GM18870 (cell line): Measurements from ENCODE around the gene DNAAF8.
A peak's percentile ranks its signal among the peaks of the same experiment; 100 is the strongest.

ENCODE experiments used
- ATAC-seq: cut with Tn5 transposase; IDR thresholded peaks from one replicate; pipeline ENCODE4 v1.9.1; 2021; ENCODE audit warnings: moderate library complexity; ENCODE audit not compliant: unreplicated experiment

Gene DNAAF8

GRCh38 chr16:4748682-4749411 lies 14.5 kb downstream of the DNAAF8 start:
- no peak for ATAC-seq

DNA sequence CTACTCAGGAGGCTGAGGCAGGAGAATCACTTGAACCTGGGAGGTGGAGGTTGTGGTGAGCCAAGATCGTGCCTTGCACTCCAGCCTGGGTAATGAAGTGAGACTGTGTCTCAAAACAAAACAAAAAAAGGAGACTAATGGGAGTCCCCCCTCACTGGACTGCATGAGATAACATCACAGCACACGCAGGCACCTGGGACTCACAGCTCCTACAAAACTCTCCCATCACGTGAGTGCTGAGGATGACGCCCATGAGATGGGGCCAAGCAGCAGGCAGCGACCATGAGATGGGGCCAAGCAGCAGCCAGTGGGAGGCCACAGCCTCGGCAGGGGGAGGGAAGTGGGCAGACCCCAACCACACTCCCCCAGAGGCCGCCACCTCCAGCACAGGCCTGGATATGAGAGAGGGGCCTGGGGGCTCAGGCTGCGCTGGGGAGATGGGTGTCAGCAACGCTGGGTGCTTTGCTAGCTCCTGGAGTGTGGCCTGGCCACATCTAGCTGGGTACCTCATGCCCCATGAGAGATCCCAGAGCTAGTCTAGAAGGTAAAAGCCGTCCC lies 15.4 kb downstream of the DNAAF8 start:
- ATAC-seq: no peak

GRCh38 chr16:4750896-4751295 lies 16.6 kb downstream of the DNAAF8 start:
- no peak for ATAC-seq

GRCh38 chr16:4752351-4753100 lies 18.2 kb downstream of the DNAAF8 start:
- no peak for ATAC-seq

DNA sequence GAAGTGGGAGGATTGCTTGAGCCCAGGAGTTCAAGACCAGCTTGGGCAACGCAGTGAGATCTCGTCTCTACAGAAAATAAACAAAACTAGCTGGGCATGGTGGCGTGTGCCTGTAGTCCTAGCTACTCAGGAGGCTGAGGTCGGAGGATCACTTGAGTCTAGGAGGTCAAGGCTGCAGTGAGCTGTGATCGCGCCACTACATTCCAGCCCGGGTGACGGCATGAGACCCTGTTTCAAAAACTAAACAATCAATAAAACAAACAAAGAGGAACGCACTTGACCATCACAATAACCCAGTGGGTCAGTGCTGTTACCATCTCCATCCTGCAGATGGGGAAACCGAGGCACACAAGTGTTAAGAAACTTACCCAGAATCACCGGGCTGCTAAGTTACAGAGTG lies 18.9 kb downstream of the DNAAF8 start:
- no peak for ATAC-seq

- ATAC-seq: no peak
Measured at GRCh38 chr16:4754865-4755264, 20.5 kb downstream of the DNAAF8 start.

DNA sequence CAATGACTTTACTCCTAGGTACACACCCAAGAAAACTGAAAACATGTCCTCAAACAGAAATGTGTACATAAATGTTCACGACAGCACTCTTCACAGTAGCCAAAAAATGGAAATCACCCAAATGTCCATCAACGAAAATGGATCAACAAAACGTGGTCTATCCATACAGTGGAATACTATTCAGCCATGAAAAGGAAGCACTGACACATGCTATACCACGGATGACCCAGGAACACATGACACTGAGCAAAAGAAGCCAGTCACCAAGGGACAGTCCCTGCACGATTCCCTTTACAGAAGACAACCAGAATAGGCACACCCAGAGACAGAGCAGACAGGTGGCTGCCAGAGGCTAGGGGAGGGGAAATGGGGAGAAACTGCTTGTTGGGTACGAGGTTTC lies 21.4 kb downstream of the DNAAF8 start:
- no peak for ATAC-seq

DNA sequence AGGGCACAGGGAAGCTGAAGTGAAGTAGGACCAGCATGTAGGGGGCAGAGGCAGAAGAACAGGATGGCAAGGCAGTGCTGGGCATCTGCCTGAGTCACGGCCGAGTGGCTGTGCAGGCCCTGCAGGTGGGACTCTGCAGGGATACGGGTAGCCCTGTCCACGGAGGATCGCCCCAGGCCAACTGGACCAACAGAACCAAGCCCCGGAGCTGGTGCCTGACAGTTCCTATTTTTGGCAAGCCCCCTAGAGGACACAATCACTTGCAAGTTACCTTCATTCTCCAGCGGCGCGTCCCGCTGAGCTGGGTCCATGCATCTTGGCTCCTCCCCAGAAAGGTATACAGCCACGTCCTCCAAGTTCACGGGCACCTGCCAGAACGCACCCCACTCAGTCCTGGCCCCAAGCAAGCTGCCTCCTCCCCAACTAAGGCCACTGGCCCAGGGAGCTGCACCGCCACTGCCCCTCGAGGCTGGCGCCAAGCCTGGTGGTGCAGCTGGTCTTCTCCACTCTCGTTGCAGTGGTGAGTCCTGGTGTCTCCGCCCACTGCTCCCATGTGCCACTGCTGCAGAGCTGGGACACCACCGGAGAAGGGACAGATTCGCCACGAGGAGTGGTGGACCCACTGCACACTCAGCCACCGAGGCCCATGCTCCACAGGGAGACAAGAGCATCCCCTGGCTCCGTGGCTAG lies 26.0 kb downstream of the DNAAF8 start:
- no peak for ATAC-seq

DNA sequence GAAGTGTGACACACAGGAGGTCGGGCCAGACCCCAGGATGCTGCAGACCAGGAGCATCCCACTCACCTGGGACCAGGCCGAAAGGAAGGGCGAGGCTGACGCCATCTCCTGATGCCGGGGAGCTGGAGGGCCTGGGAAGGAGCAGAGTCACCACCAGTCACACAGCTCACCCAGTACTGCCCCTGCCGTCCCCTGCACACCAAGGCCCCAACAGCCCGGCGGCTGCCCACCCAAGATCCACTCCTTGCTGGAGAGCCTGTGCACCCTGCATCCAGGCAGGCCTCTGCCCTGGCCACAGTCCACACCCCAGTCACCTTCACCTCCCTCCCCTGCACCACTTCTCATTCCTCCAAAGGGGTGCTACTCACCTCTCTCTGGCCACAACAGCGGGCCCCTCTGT lies 27.9 kb downstream of the DNAAF8 start:
- ATAC-seq: no peak

- no peak for ATAC-seq
Measured at GRCh38 chr16:4763791-4764190, 29.5 kb downstream of the DNAAF8 start.

GRCh38 chr16:4765511-4766474 lies 31.5 kb downstream of the DNAAF8 start:
- no peak for ATAC-seq

- ATAC-seq: peak; percentile 77
Measured at GRCh38 chr16:4766875-4767628, 32.7 kb downstream of the DNAAF8 start, which contains the start of gene ZNF500. Gene ZNF500 (minus strand): TSS chr16:4767162. CDS start chr16:4765978, 1,184 bp downstream.

DNA sequence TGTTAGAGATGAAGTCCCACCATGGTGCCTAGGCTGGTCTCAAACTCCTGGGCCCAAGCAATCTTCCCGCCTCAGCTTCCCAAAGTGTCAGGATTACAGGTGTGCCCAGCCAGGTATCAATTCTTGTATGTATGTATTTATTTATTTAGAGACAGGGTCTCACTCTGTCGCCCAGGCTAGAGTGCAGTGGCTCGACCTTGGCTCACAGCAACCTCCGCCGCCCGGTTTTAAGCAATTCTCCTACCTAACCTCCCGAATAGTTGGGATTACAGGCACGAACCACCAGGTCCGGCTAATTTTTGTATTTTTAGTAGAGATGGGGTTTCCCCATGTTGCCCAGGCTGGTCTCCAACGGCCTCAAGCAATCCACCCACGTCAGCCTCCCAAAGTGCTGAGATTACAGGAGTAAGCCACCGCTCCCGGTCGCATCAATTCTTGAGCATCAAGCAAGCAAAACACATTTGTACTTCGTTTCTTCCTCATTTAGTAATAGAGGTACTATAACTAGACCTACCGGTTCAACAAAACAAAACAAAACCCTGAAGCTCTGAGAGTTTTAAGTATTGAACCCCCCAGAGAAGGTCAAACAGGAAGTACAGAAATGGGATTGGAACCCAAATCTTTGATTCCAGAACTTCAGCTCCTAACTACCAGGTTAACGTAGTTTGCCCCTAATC lies 33.7 kb downstream of the DNAAF8 start:
- peak; percentile 3 for ATAC-seq

GRCh38 chr16:4768549-4769305 lies 34.4 kb downstream of the DNAAF8 start:
- ATAC-seq: peak; percentile 56

GRCh38 chr16:4769306-4769638 lies 34.9 kb downstream of the DNAAF8 start:
- ATAC-seq: no peak

DNA sequence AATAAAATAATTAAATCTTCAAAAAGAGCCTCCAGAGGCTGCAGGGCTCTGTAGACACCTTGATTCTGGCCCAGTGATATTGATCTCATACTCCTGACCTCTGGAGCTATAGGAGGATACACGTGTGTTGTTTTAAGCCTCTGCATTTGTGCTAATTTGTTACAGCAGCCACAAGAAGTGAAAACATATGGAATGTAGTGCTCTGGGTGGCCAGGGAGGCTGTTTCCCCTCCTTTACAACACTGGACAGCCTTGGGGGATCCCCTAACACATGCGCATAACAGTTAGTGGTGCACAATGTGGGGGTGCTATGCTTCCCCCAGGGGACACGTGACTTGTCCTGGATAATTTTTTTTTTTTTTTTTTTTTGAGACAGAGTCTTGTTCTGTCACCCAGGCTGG lies 37.3 kb downstream of the DNAAF8 start:
- no peak for ATAC-seq

GRCh38 chr16:4772351-4772750 lies 38.0 kb downstream of the DNAAF8 start:
- ATAC-seq: no peak

- no peak for ATAC-seq
Measured at GRCh38 chr16:4775005-4775404, 40.7 kb downstream of the DNAAF8 start.
